ENCODE data around the gene PITRM1. TPM values are rescaled to one million over a fixed set of nuclear protein-coding genes. Genes with fewer than 3 reads are reported as not detected.

The PITRM1 gene
- total and polyA plus RNA-seq, 2 donors (not counting 3 experiments of a cell fraction or from before 2014, with no cell fraction given) = 83.2 to 145 TPM

GRCh38 chr10:3107426-3107961 is 65.1 kb downstream of the PITRM1 start:
- DNase-seq (ENCODE audit: low read depth, low spot score) (no peak), FAIRE-seq (no peak)
- dilution Hi-C loops (cut with MboI; ENCODE audit: extremely low pct_ligation_motif_present, low sequenced_read_pairs) (no loop called here), intact Hi-C loops (cut with micrococcal nuclease) (no loop called here)
- no peak overlapping the region for H3K9ac ChIP-seq (replicated peaks; ENCODE audit: extremely low read depth, insufficient read depth, low read length)
- H3K9me3 ChIP-seq (replicated peaks; ENCODE audit: control insufficient read depth, insufficient read depth, low read length) = no peaks in the 10 kb centered on the region
- TF ChIP-seq JUN (IDR thresholded peaks at IDR 0.05; ENCODE audit: borderline replicate concordance, insufficient read depth, insufficient read length, low read depth) (no peak), CTCF (IDR thresholded peaks at IDR 0.05; ENCODE audit: extremely low read depth in 1 of 2, insufficient read depth in 1 of 2, low read depth in 1 of 2, low read length in 2 of 2) (no peak), POLR2A (IDR thresholded peaks at IDR 0.05; ENCODE audit: low read depth, low read length) (no peak), POLR2AphosphoS5 (IDR thresholded peaks at IDR 0.05; ENCODE audit: insufficient read depth, low read depth, low read length) (peak; percentile 15), GATA2 (IDR thresholded peaks at IDR 0.05; ENCODE audit: insufficient read depth, insufficient read length, low read depth, low read length) (no peak), FOS (IDR thresholded peaks at IDR 0.05; ENCODE audit: borderline replicate concordance, insufficient read depth, low read length) (no peak)
- no peak overlapping the region for H3K27ac ChIP-seq (ENCODE audit: insufficient read depth, low read depth, low read length)
- no peaks in the 10 kb centered on the region for H3K27me3 ChIP-seq (ENCODE audit: control insufficient read depth in 2 of 2, insufficient read depth in 2 of 2, low read length in 2 of 2)
- ChIA-PET CTCF (no interaction called here), POLR2A (no interaction called here)
- peaks cover 12% of the 10 kb centered on the region for H3K4me1 ChIP-seq (ENCODE audit: control insufficient read depth, extremely low read depth, insufficient read depth, low read length)
- H3K9me1 ChIP-seq (replicated peaks; ENCODE audit: control insufficient read depth, extremely low read depth, insufficient read depth, low read length) = no peaks in the 10 kb centered on the region
- peaks cover 33% of the 10 kb centered on the region for H3K79me2 ChIP-seq (ENCODE audit: control insufficient read depth, insufficient read depth, low read length)
- H3K36me3 ChIP-seq (ENCODE audit: control insufficient read depth in 2 of 2, extremely low read depth in 1 of 2, insufficient read depth in 2 of 2, low read length in 2 of 2) = peaks cover 32 to 55% of the 10 kb centered on the region in 2 experiments
- no peak overlapping the region for H2AFZ ChIP-seq (ENCODE audit: low read depth, low read length)
- H3K4me3 ChIP-seq (replicated peaks in 1 of 3; ENCODE audit: insufficient read depth in 1 of 3, low read depth in 1 of 3, low read length in 3 of 3) = no peak overlapping the region
- no peaks in the 10 kb centered on the region for H4K20me1 ChIP-seq (replicated peaks; ENCODE audit: control insufficient read depth, extremely low read depth, insufficient read depth, low read length)
- no TSS peak for BruUV-seq (replicated peaks)
- H3K4me2 ChIP-seq (ENCODE audit: insufficient read depth, low read length) = no peak overlapping the region

All from endothelial cell of umbilical vein (primary cell).